ENCODE results near the gene ZSCAN30. TPM values are rescaled to one million over a fixed set of nuclear protein-coding genes. Genes with fewer than 3 reads are reported as not detected.

ZSCAN30 gene
- total and polyA plus RNA-seq, 10 of the 15 experiments (the other 5 are each of a cell fraction or from before 2014, with no cell fraction given): 2.7 to 15.7 (median 11.2) TPM

DNA sequence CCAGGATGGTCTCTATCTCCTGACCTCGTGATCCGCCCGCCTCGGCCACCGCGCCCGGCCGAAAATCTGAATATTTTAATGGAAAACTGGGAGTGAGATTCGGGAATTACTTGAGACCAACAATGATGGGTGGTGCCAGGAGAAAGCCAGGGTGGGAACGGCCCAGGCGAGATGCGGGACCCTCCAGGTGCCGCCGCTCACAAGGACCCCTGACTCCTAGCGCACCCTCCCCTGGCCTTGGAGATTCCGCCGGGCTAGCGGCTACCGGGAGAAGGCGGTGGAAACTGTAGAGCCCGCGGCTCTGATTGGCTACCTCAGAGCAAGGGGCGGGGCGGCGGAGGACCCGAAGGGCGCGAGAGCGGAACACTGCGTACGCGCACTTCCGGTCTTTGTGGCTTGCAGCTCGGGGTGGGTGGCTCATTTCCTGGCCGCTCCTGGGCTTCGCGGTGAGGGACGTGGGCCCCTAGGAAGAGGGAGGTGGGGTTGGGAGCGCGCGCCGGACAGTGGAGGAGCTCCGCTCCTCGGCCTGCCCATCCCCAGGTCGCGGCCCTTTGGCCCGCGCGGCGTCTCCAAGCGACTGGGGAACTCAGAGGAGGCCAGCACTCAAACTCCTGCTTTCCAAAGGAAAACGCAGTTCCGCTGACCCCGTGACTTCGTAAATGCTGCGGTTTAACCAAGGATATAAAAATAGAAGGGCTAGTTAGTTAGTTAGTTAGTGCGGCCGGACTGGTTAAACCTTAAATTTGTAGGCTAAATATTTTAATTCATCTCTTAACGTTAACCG is 49.2 kb downstream of the ZSCAN30 start, which contains the start of gene ZNF397 (continued):
- TF ChIP-seq, protein P1, sequence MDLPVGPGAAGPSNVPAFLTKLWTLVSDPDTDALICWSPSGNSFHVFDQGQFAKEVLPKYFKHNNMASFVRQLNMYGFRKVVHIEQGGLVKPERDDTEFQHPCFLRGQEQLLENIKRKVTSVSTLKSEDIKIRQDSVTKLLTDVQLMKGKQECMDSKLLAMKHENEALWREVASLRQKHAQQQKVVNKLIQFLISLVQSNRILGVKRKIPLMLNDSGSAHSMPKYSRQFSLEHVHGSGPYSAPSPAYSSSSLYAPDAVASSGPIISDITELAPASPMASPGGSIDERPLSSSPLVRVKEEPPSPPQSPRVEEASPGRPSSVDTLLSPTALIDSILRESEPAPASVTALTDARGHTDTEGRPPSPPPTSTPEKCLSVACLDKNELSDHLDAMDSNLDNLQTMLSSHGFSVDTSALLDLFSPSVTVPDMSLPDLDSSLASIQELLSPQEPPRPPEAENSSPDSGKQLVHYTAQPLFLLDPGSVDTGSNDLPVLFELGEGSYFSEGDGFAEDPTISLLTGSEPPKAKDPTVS (IDR thresholded peaks at IDR 0.05; ENCODE audit: low read depth, low read length): no peak
- TF ChIP-seq, protein P2, sequence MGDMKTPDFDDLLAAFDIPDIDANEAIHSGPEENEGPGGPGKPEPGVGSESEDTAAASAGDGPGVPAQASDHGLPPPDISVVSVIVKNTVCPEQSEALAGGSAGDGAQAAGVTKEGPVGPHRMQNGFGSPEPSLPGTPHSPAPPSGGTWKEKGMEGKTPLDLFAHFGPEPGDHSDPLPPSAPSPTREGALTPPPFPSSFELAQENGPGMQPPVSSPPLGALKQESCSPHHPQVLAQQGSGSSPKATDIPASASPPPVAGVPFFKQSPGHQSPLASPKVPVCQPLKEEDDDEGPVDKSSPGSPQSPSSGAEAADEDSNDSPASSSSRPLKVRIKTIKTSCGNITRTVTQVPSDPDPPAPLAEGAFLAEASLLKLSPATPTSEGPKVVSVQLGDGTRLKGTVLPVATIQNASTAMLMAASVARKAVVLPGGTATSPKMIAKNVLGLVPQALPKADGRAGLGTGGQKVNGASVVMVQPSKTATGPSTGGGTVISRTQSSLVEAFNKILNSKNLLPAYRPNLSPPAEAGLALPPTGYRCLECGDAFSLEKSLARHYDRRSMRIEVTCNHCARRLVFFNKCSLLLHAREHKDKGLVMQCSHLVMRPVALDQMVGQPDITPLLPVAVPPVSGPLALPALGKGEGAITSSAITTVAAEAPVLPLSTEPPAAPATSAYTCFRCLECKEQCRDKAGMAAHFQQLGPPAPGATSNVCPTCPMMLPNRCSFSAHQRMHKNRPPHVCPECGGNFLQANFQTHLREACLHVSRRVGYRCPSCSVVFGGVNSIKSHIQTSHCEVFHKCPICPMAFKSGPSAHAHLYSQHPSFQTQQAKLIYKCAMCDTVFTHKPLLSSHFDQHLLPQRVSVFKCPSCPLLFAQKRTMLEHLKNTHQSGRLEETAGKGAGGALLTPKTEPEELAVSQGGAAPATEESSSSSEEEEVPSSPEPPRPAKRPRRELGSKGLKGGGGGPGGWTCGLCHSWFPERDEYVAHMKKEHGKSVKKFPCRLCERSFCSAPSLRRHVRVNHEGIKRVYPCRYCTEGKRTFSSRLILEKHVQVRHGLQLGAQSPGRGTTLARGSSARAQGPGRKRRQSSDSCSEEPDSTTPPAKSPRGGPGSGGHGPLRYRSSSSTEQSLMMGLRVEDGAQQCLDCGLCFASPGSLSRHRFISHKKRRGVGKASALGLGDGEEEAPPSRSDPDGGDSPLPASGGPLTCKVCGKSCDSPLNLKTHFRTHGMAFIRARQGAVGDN (IDR thresholded peaks at IDR 0.05): peak; percentile 65
- TF ChIP-seq, protein P3, sequence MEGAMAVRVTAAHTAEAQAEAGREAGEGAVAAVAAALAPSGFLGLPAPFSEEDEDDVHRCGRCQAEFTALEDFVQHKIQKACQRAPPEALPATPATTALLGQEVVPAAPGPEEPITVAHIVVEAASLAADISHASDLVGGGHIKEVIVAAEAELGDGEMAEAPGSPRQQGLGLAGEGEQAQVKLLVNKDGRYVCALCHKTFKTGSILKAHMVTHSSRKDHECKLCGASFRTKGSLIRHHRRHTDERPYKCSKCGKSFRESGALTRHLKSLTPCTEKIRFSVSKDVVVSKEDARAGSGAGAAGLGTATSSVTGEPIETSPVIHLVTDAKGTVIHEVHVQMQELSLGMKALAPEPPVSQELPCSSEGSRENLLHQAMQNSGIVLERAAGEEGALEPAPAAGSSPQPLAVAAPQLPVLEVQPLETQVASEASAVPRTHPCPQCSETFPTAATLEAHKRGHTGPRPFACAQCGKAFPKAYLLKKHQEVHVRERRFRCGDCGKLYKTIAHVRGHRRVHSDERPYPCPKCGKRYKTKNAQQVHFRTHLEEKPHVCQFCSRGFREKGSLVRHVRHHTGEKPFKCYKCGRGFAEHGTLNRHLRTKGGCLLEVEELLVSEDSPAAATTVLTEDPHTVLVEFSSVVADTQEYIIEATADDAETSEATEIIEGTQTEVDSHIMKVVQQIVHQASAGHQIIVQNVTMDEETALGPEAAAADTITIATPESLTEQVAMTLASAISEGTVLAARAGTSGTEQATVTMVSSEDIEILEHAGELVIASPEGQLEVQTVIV (IDR thresholded peaks at IDR 0.05; ENCODE audit: borderline replicate concordance, partially characterized antibody): peak; percentile 74
- TF ChIP-seq, protein P4, sequence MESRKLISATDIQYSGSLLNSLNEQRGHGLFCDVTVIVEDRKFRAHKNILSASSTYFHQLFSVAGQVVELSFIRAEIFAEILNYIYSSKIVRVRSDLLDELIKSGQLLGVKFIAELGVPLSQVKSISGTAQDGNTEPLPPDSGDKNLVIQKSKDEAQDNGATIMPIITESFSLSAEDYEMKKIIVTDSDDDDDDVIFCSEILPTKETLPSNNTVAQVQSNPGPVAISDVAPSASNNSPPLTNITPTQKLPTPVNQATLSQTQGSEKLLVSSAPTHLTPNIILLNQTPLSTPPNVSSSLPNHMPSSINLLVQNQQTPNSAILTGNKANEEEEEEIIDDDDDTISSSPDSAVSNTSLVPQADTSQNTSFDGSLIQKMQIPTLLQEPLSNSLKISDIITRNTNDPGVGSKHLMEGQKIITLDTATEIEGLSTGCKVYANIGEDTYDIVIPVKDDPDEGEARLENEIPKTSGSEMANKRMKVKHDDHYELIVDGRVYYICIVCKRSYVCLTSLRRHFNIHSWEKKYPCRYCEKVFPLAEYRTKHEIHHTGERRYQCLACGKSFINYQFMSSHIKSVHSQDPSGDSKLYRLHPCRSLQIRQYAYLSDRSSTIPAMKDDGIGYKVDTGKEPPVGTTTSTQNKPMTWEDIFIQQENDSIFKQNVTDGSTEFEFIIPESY (IDR thresholded peaks at IDR 0.05): no peak
- TF ChIP-seq EGR1 (IDR thresholded peaks at IDR 0.05; ENCODE audit: borderline replicate concordance in 1 of 2, low read depth in 2 of 2, low read length in 2 of 2) (peak in 1 of 2 experiments; percentile 72; a peak in 2 of 3 replicates), FOXM1 (IDR thresholded peaks at IDR 0.05; ENCODE audit: low read depth, low read length) (no peak), FOS (IDR thresholded peaks at IDR 0.05; ENCODE audit: borderline replicate concordance, extremely low read depth, insufficient read length) (no peak), SMAD1 (IDR thresholded peaks at IDR 0.05; ENCODE audit: low read depth, partially characterized antibody) (no peak), YY1 (IDR thresholded peaks at IDR 0.05; ENCODE audit: low read depth, low read length) (no peak), ETV6 (conservative IDR thresholded peaks at IDR 0.05 in 1 of 2, IDR thresholded peaks at IDR 0.05 in 1 of 2; ENCODE audit: borderline replicate concordance in 1 of 2, low read depth in 1 of 2) (peak in 1 of 2 experiments; percentile 91; a peak in 2 of 4 replicates), ZNF384 (IDR thresholded peaks at IDR 0.05; ENCODE audit: borderline replicate concordance, low read depth, low read length) (no peak), SPI1 (IDR thresholded peaks at IDR 0.05; ENCODE audit: borderline replicate concordance, insufficient read depth, low read depth, low read length) (peak; percentile 58; the same call in 1 of the 2 replicates), ZNF274 (IDR thresholded peaks at IDR 0.05; ENCODE audit: insufficient read depth, insufficient read length) (no peak)
- TF ChIP-seq, protein P5, sequence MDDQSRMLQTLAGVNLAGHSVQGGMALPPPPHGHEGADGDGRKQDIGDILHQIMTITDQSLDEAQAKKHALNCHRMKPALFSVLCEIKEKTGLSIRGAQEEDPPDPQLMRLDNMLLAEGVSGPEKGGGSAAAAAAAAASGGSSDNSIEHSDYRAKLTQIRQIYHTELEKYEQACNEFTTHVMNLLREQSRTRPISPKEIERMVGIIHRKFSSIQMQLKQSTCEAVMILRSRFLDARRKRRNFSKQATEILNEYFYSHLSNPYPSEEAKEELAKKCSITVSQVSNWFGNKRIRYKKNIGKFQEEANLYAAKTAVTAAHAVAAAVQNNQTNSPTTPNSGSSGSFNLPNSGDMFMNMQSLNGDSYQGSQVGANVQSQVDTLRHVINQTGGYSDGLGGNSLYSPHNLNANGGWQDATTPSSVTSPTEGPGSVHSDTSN (IDR thresholded peaks at IDR 0.05; ENCODE audit: insufficient replicate concordance, low read depth, low read length): no peak
- TF ChIP-seq, protein P6, sequence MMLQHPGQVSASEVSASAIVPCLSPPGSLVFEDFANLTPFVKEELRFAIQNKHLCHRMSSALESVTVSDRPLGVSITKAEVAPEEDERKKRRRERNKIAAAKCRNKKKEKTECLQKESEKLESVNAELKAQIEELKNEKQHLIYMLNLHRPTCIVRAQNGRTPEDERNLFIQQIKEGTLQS (IDR thresholded peaks at IDR 0.05; ENCODE audit: borderline replicate concordance, extremely low read depth, low read depth, low read length): no peak

Measured in GM12878 (cell line).